HG02973 (cell line): ENCODE data around the gene TMEM151B.

Experiments used
- ATAC-seq: cut with Tn5 transposase; IDR thresholded peaks from one replicate; pipeline ENCODE4 v1.9.1; 2021; ENCODE audit warnings: moderate library complexity; ENCODE audit not compliant: unreplicated experiment

Gene TMEM151B

GRCh38 chr6:44232676-44233566 lies 37.3 kb upstream of the TMEM151B start:
- ATAC-seq, result no peak

- no peak for ATAC-seq
Observed at GRCh38 chr6:44233567-44234100, 36.6 kb upstream of the TMEM151B start.

GRCh38 chr6:44234101-44235025 lies 35.9 kb upstream of the TMEM151B start:
- ATAC-seq, result no peak

DNA sequence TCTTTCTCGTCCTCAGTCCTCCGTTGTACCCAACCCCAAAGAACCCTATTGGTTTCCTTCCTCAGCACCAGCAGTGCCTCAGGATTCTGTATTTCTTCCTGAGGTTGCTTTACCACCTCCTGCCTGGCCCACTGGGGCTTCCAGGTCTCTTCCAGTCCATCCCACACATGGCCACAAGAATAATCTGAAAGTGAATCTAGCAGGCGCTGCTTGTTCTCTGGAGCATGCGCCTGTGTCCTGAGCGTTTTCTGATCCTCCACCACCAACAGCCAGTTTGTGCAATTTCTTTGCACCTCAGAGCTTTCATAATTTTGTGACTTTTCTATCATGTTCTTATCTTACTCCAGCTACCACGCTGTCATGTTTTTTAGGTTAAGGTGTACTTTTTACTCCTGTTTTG lies 35.0 kb upstream of the TMEM151B start:
- no peak for ATAC-seq

DNA sequence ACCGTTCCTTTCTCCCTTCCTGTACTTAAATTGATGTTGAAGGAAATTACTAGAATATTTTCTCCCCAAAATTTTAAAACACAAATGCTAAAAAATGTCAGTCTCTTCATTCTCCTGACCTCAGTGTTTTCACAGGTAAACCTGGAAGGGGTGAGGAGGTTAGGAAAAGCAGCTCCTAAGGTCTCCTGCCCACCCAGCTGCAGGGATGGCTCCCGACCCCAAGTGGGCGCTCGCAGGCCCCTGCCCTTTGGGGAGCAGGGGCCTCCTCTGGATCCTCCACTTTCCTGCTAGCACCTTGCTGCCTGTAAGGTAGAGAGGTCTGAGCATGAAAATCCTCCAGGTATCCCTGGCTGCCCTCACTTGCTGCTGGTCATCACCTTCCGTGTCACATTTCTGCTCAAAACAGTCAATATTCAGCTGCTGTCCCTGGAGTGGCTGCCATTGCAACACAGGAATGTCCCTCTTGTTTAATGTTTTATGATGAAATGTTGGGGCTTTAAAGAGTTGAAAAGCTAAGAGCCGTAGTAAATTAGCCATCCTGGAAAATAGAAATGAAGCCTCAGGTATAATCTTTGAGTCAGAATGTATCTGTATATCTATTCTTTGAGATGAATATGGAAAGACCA lies 34.2 kb upstream of the TMEM151B start:
- no peak for ATAC-seq

- peak; percentile 49 for ATAC-seq
Observed at GRCh38 chr6:44237021-44237812, 33.0 kb upstream of the TMEM151B start.

DNA sequence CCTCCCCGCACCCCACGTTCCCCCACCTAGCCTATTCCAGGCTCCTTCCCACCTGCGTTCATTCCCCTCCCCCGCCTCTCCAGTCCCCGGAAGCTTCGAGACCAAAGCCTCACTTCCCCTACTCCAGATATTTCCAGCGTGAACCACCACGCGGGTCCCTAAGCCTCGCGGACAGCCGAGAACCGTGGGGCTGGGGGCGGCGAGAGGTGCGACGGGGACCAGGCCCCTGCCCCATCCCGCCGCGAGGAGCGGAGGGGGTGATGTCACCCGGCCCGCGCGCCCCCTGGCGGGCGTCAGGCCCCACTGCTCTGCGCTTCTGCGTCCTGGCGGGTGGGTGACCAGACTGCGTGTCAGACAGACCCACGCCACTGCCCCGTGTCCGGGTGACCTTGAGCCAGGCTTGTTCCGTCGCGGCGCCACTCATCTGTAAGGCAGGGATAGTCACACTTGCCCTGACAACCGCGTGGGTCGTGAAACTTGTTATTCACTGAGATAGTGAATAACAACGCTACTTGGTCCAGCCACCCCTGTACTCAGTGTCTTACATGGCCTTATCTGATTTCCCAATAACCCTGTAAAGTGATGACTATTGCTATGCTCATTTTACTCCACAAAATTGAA lies 32.3 kb upstream of the TMEM151B start:
- peak; percentile 64 for ATAC-seq

GRCh38 chr6:44238687-44239350 lies 31.4 kb upstream of the TMEM151B start:
- ATAC-seq, result no peak

DNA sequence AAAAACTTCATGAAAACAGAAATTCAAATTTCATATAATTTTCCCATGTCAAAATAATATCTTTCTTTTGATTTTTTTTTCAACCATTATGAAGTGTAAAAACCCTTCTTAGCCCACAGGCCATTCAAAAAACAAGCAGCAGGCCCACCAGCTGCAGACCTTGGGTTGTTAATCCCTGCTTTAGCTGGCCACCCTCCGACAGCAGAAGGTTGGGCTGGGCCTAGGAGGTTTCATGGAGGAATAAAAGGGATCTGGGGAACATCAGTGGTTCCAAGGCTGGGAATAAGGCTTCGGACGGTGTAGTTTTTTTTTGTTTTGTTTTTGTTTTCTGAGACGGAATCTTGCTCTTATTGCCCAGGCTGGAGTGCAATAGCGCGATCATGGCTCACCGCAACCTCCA lies 26.9 kb upstream of the TMEM151B start:
- ATAC-seq, result no peak

DNA sequence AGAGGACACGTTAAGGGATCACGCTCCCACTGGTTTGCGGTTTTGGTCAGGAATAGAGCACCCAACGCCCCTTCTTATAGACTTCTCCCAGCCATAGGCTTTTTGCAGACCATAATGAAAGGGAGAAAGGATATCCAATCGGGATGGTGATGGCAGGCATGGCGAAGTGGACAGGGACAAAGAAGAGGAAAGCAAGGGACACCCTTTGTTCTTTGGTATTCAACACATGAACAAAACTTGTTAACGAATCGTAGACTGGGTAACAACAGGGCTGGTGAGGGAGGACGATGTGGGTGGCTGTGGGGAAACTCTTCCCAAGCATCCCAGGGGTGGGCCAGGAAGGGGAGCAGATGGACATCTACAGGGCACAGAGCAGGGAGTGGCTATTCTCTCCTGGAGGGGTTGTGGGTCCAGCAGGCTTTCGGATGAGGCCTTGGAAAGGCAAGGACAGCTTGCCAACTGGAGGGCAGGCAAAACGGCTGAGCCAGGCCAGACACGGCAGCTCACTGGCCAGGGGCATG lies 24.8 kb upstream of the TMEM151B start:
- no peak for ATAC-seq

DNA sequence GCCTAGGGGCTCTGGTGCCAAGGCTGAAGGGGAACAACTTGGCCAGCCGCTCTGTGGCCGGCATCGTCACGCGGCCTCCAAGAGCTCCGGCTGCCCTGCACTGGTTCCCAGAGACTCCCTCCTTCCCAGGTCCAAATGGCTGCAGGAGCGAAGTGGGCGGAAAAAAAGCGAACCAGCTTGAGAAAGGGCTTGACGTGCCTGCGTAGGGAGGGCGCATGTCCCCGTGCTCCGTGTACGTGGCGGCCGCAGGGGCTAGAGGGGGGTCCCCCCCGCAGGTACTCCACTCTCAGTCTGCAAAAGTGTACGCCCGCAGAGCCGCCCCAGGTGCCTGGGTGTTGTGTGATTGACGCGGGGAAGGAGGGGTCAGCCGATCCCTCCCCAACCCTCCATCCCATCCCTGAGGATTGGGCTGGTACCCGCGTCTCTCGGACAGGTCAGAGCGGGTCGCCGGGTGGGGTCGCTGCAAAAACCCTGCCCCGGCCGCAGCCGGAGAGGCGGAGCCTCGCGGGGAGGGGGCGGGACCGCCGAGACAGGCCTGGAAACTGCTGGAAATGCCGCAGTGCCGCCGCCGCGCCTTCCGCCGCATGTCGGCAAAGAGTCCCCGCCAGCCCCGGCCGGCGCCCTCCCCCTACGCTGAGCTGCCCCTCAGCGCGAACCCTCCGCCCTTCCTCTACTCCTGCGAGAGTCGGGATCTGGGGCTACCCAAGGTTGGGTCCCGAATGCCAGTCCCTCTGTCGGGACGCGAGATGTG lies 24.2 kb upstream of the TMEM151B start:
- ATAC-seq, result peak; percentile 38

- peak; percentile 55 for ATAC-seq
Observed at GRCh38 chr6:44246663-44247337, 23.4 kb upstream of the TMEM151B start, which contains the start of gene HSP90AB1. Gene HSP90AB1 (plus strand): TSS chr6:44247101. CDS start chr6:44248630, 1,529 bp downstream.

DNA sequence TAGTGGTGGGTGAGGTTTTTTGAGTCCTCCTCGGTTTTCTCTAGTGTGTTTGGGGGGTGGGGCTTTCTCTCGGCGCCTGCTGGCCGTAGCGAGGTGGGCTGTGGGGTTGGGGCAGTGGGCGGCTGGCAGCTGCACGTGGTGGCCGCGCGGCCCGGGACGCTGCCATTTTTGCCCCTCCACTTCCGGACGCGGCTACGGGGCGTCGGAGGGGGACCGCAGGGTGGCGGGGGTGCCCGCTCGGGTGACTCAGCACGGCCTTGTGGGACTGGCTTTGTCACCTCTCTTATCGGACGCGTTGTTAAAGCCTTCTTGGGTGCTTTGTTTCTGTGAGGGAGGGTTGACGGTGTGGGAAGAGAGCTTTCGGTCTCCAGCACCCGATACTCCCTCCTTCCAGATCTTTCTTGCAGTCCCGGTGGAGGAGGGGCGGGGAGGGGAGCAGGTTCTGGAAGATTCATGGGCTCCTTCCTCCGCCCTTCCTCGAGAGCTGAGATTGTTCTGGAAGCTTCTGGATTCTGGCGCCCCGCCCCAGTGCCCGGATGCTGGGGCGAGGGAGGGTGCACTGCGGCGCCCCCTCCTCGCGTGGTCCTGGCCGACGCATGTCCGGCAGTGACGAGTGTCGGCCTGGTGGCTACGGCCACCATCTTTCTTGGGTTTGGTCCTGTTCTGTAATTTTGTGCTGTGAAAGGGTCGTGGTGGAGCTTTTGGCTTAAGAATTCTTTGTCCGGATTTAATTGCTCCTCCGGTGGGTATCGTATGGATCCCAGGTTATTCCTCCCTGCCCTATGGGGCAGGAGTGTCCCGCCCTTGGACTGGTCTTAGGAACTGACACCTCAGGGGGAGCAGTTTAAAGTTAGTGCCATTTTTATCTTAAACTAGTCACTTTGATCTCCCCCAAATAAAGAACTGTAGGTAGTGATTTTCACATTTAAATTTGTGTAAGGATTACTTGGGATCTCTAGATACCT lies 22.6 kb upstream of the TMEM151B start:
- peak; percentile 27 for ATAC-seq

DNA sequence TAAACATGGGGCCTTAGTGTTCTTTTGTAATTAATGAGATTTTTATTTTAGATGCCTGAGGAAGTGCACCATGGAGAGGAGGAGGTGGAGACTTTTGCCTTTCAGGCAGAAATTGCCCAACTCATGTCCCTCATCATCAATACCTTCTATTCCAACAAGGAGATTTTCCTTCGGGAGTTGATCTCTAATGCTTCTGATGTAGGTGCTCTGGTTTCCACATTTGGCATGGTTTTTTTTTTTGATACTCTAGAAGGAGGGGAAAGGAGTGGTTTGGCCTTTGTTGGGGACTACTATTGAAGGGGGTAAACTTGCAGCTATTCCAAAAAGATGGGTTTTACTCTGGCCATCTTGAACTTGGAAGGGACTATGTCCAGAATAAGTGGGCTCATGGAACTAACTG lies 21.7 kb upstream of the TMEM151B start:
- ATAC-seq, result no peak

GRCh38 chr6:44249082-44249748 lies 21.0 kb upstream of the TMEM151B start:
- no peak for ATAC-seq
